Heart right ventricle (tissue), 16 donors: Measurements from ENCODE around the gene MAML2. TPM values are rescaled to one million over a fixed set of nuclear protein-coding genes. Genes with fewer than 3 reads are reported as not detected.

ENCODE experiments used
- ATAC-seq, 8 donors: fragments of 200-7000 bp; cut with Tn5 transposase; one replicate each; pipeline ENCODE4 v1.9.1; 2020; ENCODE audit warnings: mild to moderate bottlenecking in 8 of 8, moderate library complexity in 8 of 8, moderate number of reproducible peaks in 1 of 8
- DNase-seq, 2 donors: peaks; one replicate each; pipeline ENCODE4 v3.0.0-alpha.2; 2020
- H3K27ac ChIP-seq, 10 donors: fragments of 200-600 bp; sonication (generic) in 2 of 10; one replicate each; pipeline versions ENCODE4 v1.5.0 to v1.8.0; 2020 to 2022; ENCODE audit warnings: mild to moderate bottlenecking in 3 of 10
- H3K27me3 ChIP-seq, 7 donors: fragments of 200-600 bp; one replicate each; pipeline ENCODE4 v1.8.0; 2021 to 2022; ENCODE audit warnings: mild to moderate bottlenecking in 2 of 7
- H3K36me3 ChIP-seq, 9 donors: fragments of 200-600 bp; sonication (generic) in 1 of 9; one replicate each; pipeline versions ENCODE4 v1.5.0 to v1.8.0; 2020 to 2022; ENCODE audit warnings: mild to moderate bottlenecking in 2 of 9
- H3K4me1 ChIP-seq, 9 donors: fragments of 200-600 bp; sonication (generic) in 1 of 9; one replicate each; pipeline versions ENCODE4 v1.5.0 to v1.8.0; 2020 to 2022; ENCODE audit warnings: mild to moderate bottlenecking in 4 of 9
- H3K4me3 ChIP-seq, 10 donors: fragments of 200-600 bp; sonication (generic) in 2 of 10; one replicate each; pipeline versions ENCODE4 v1.5.0 to v1.8.0; 2020 to 2022; ENCODE audit warnings: mild to moderate bottlenecking in 7 of 10, moderate library complexity in 2 of 10
- H3K9me3 ChIP-seq, 11 donors: fragments of 200-600 bp in 10 of 11; sonication (generic) in 2 of 11; one replicate each; pipeline versions ENCODE4 v1.5.0 to v1.8.0; 2013 to 2022; ENCODE audit warnings: mild to moderate bottlenecking in 2 of 11, control low read depth in 1 of 11, moderate library complexity in 1 of 11
- WGBS, 2 donors: extraction: QIAGEN DNeasy Blood & Tissue Kit; methylation state at CpG; one replicate each; pipeline ENCODE4 v1.1.7; 2013; ENCODE audit warnings: inconsistent platforms in 1 of 2; 5-methylcytosine and 5-hydroxymethylcytosine counted together
- intact Hi-C, 10 donors: fragments of 100-400 bp; cut with DNase I; formaldehyde crosslinking; loops; one replicate each; pipeline versions ENCODE4 v1.11.1 to v1.14.2; 2022
- polyA plus RNA-seq, 2 donors: library from polyadenylated mRNA; stranded (reverse); fragments of 200-250 nt; gene quantifications; one replicate each; pipeline ENCODE4 v1.2.3, GENCODE V29; 2013
- total RNA-seq, 10 donors: library from RNA; stranded (reverse); fragmentation: NEBNext Ultra II Directional in 3 of 10; extraction: Animal tissue kit (Norgen Biotek cat#: 25700) in 3 of 10; gene quantifications; one replicate each; pipeline versions ENCODE4 v1.2.1 to v1.2.4, GENCODE V29; 2021 to 2023
- TF ChIP-seq, protein P1 (sequence below), 9 donors: fragments of 200-600 bp; sonication (generic) in 2 of 9; IDR thresholded peaks; one replicate each; pipeline versions ENCODE4 v1.5.0 to v1.8.0; 2021 to 2022; ENCODE audit warnings: antibody characterized with exemption in 9 of 9, mild to moderate bottlenecking in 5 of 9, moderate library complexity in 1 of 9
- donor health status: Arrhythmogenic right ventricular cardiomyopathy.
- donor health status: ischemic (EF 13 %, LVEDD 7.1; RV severe dilation, severe dysfunction).
- donor health status: healthy with polysubstance abuse.
- donor health status: DM: no; HTN: yes; CAD: no.
- donor health status: DM: no; HTN: no; CAD: no.
- donor health status: ischemic (EF 25% LVEDD 6.9; RV normal size, moderate dysfunction).
- donor health status: ischemic (EF 25% LVEDD 5.7; RV mildly dilated, moderate dysfunction).
- donor health status: healthy.
- donor health status: DM: yes; HTN: yes; CAD: no.
- donor health status: Ischemic cardiomyopathy.
- donor health status: ischemic (EF 35%, LVEDD 5.7; RV mildly dilated, moderate dysfunction).
- donor health status: nonischemic (EF 11% LVEDD 7.7; RV severe dilation, severe dysfunction).
- donor health status: DM: yes; HTN: yes; CAD: no.
- donor health status: PGD.
- donor health status: ischemic (EF 29% LVEDD 5.4; RV normal size, mild dysfunction).
- donor health status: nonischemic (EF 23%, LVEDD 6.1; RV moderate dilation, normal function).

MAML2 gene
- total and polyA plus RNA-seq, 12 donors = 1.3 to 6.1 (median 4.1) TPM

DNA sequence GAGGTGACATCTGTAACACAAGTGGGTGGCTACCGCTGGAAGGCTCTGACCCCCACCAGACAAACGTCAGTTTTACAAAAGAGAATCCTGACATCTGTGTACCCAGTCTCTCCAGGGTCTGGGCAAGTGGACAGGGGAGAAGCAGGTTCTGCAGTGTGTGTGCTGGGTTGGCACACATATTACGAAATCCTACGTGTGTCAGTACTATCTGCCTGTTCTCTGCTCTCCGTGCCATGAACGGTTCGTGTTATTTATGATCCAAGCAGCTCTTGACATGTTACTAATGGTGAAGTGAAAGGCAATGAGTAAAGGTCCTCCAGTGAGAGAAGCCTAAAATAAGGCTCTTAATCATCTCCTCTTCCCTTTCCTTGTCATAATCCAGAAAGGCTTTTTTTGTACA lies 217.6 kb downstream of the MAML2 start:
- no peaks in the 10 kb centered on the region for H3K9me3 ChIP-seq
- TF ChIP-seq, protein P1, sequence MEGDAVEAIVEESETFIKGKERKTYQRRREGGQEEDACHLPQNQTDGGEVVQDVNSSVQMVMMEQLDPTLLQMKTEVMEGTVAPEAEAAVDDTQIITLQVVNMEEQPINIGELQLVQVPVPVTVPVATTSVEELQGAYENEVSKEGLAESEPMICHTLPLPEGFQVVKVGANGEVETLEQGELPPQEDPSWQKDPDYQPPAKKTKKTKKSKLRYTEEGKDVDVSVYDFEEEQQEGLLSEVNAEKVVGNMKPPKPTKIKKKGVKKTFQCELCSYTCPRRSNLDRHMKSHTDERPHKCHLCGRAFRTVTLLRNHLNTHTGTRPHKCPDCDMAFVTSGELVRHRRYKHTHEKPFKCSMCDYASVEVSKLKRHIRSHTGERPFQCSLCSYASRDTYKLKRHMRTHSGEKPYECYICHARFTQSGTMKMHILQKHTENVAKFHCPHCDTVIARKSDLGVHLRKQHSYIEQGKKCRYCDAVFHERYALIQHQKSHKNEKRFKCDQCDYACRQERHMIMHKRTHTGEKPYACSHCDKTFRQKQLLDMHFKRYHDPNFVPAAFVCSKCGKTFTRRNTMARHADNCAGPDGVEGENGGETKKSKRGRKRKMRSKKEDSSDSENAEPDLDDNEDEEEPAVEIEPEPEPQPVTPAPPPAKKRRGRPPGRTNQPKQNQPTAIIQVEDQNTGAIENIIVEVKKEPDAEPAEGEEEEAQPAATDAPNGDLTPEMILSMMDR (IDR thresholded peaks at IDR 0.05) = no peak
- H3K27ac ChIP-seq = no peak overlapping the region
- H3K36me3 ChIP-seq = no peaks in the 10 kb centered on the region
- no peak for ATAC-seq
- intact Hi-C loops = no loop called here
- H3K27me3 ChIP-seq = no peaks in the 10 kb centered on the region
- 66 to 74% methylated on average over 7 of the region's 7 CpGs for WGBS, 2 donors
- H3K4me1 ChIP-seq = peaks cover 0 to 27% (median 6%) of the 10 kb centered on the region in 9 donors
- no peak for DNase-seq
- no peak overlapping the region for H3K4me3 ChIP-seq

DNA sequence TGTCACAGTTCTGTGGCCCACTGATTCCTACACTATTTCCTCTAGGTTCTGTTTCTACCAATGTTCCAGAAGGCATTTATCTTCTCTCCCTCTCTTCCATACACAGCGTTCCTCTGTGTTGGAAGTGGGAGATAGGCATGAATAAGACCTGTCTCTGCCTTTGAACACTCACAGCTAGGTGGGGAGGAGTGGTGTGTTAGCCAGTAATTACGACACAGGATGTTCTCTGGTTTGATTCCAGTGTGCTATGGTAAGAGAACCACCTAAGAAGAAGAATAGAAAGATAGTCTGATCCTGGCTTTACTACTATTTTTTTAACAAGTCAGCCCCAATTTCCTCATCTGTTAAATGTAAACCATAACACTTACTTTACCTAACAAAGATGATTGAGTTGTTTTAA lies 218.8 kb downstream of the MAML2 start:
- TF ChIP-seq, protein P1 (IDR thresholded peaks at IDR 0.05) = no peak

DNA sequence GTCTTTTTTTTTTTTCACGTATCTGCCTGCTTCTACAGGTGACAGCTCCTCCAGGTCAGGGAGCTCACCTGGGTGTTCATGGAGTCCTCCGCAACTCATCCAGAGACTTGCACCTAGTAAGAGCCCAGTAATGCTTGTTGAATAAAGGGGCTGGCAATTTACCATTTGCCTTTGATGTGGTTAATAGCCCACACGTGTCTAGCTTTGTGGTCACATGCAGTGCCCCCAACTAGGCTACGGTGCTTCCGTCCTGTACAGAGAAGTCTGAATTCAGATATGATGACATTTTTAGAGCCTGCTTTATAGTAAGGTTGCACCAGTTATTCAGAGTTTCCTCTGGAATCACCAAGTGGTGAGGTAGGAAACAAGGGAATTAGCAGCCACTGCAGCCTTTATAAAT lies 219.7 kb downstream of the MAML2 start:
- intact Hi-C loops = no loop called here
- H3K36me3 ChIP-seq = no peaks in the 10 kb centered on the region
- H3K27ac ChIP-seq = no peak overlapping the region
- no peaks in the 10 kb centered on the region for H3K27me3 ChIP-seq
- ATAC-seq (no peak), DNase-seq (no peak)
- H3K9me3 ChIP-seq = no peaks in the 10 kb centered on the region
- H3K4me1 ChIP-seq = peaks cover 0 to 21% (median 6%) of the 10 kb centered on the region in 9 donors
- TF ChIP-seq, protein P1 (IDR thresholded peaks at IDR 0.05) = no peak
- no peak overlapping the region for H3K4me3 ChIP-seq
- WGBS, 2 donors = 91 to 93% methylated on average over 5 of the region's 5 CpGs

More for the DNA sequence above, 218.8 kb downstream of the MAML2 start:
- H3K4me3 ChIP-seq = no peak overlapping the region
- peaks cover 0 to 21% (median 6%) of the 10 kb centered on the region in 9 donors for H3K4me1 ChIP-seq
- no peaks in the 10 kb centered on the region for H3K9me3 ChIP-seq
- H3K36me3 ChIP-seq = no peaks in the 10 kb centered on the region
- intact Hi-C loops = no loop called here
- no peaks in the 10 kb centered on the region for H3K27me3 ChIP-seq
- WGBS, 2 donors = 92 to 93% methylated on average over 2 of the region's 2 CpGs
- DNase-seq = no peak
- no peak overlapping the region for H3K27ac ChIP-seq
- no peak for ATAC-seq

DNA sequence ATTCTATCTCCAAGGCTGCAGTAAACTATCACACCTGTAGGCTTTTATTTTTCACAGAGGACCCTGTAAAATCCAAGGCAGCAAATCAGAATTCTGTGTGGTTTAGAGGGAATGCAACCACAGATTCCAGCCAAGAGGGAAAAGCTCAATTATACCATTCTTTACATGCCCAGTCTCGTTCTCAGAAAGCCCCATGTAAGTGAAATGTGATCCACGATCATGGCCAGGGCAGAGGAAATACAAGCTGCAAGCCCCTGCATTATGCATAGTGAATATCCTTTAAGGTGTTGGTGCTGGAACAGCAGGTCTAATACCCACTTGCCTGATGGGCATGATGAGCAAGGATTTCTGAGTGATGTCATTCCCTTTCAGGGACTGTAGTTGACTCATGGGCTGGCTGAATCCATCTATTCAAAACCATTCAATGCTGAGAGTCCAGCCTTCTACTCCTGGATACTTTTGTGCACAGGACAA lies 220.4 kb downstream of the MAML2 start:
- Histone ChIP-seq H3K4me1 (peaks cover 0 to 16% (median 1%) of the 10 kb centered on the region in 9 donors), H3K27me3 (no peaks in the 10 kb centered on the region), H3K36me3 (no peaks in the 10 kb centered on the region), H3K9me3 (no peaks in the 10 kb centered on the region), H3K27ac (no peak overlapping the region), H3K4me3 (no peak overlapping the region)
- ATAC-seq = no peak
- TF ChIP-seq, protein P1 (IDR thresholded peaks at IDR 0.05) = no peak
- 86 to 89% methylated on average over 2 of the region's 2 CpGs for WGBS, 2 donors
- no peak for DNase-seq
- intact Hi-C loops = no loop called here
